Measurements from ENCODE around the gene DACT1.

The DACT1 gene

DNA sequence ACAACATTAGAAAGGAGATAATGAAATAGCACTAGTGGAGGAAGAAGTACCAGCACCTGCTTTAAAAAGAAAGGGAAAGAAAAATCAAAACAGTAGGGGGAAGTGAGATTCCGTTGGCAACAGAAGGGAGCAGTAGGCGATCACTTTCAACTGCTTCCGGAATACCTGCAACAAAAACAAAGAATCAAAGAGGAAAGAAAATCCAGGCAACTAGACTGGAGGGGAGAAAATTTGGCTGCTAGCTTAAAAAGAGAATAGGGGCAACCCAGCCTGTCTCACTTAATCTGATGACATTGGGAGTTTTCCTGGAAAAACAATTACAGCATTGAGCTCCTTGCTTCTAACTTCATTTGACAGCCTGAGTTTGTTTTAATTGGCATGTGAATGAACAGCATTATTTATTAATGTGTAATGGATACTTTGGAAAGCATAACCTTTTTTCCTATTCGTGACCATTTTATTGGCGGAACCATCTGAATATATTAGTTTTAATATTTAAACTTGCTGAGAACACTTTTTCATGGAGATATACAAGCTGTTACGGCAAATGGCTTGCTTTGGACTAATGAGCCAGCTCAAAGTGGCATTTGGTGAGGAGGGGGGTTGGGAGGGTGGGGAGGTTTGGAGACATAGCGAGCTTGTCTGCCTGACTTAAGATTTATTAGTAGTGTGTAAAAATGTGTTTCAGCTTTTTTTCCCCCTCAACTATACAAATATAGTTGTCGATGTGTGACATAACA lies 2.5 kb upstream of the DACT1 start:
- DNase-seq, result peak in 1 of 51 donors; percentile 2

DNA sequence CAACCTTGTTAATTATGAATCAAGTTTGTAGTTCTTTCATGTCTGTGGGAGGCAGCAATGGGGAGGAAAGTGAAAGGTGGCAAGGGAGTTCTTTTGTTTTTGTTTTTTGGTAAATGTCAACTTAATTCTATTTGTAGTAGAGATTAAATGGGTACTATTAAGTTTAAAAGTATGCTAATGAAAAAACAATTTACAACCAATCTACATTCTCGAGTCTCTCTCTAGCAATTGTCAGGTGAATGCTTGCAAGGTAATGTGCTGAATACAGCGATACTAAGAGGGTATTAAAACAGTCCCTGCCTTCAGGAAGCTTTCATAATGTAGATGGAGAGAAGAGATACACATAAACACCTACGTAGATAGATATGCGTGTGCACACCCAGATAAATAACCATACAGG lies 1.6 kb upstream of the DACT1 start:
- DNase-seq, result no peak

GRCh38 chr14:58637040-58637390 lies 747 bp upstream of the DACT1 start:
- DNase-seq, result peak in 19 of 51 donors; percentile 1 to 80 (median 19)

GRCh38 chr14:58638231-58639197 lies 752 bp downstream of the DACT1 start:
- DNase-seq, result peak in 21 of 51 donors; percentile 6 to 64 (median 29)

- no peak for DNase-seq
Observed at GRCh38 chr14:58639198-58639565, 1.4 kb downstream of the DACT1 start.

- DNase-seq, result peak in 26 of 51 donors; percentile 2 to 76 (median 34)
Observed at GRCh38 chr14:58639842-58640484, 2.2 kb downstream of the DACT1 start.

GRCh38 chr14:58640959-58641358 lies 3.2 kb downstream of the DACT1 start:
- DNase-seq, result no peak

DNA sequence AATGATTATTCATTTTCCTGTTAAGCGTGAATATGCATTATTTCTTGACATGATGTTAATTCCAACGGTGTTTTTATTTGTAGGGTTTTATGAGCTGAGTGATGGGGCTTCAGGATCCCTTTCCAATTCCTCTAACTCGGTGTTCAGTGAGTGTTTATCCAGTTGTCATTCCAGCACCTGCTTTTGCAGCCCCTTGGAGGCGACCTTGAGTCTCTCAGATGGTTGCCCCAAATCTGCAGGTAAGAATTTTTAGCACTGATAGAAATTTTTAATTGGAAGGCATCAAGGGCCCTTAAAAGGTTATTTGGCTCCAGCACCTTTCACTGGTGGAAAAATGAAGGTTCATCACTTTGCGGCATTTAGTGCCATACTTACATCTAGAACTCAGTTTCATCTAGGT lies 3.7 kb downstream of the DACT1 start:
- DNase-seq, result no peak

GRCh38 chr14:58643366-58643765 lies 5.6 kb downstream of the DACT1 start:
- DNase-seq, result no peak

DNA sequence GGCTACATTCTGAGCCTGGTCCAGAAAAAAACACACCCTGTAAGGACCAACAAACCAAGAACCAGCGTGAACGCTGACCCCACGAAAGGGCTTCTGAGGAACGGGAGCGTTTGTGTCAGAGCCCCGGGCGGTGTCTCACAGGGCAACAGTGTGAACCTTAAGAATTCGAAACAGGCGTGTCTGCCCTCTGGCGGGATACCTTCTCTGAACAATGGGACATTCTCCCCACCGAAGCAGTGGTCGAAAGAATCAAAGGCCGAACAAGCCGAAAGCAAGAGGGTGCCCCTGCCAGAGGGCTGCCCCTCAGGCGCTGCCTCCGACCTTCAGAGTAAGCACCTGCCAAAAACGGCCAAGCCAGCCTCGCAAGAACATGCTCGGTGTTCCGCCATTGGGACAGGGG lies 7.9 kb downstream of the DACT1 start:
- no peak for DNase-seq

DNA sequence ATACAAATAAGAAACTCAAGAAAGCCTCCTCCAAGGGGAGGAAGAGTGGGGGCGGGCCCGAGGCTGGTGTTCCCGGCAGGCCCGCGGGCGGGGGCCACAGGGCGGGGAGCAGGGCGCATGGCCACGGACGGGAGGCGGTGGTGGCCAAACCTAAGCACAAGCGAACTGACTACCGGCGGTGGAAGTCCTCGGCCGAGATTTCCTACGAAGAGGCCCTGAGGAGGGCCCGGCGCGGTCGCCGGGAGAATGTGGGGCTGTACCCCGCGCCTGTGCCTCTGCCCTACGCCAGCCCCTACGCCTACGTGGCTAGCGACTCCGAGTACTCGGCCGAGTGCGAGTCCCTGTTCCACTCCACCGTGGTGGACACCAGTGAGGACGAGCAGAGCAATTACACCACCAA lies 8.7 kb downstream of the DACT1 start:
- DNase-seq, result no peak

DNA sequence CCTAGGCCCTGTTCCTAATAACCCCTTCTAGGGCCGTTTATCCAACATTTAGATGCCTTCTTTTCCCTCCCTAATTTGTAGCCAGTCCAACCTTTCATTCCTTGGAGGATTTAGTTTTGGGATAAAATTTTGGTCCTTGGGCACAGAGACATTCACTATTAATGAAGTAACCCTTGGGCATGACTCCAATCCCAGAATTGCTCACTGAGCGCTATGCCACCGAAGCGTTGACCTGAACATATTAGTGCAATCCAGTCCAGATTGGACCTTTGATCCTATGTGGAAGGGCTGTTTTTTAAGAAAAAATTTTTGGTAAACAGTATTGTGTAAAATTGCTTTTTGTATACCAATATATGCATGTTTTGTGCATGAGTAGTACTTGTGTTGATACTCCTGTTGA lies 10.0 kb downstream of the DACT1 start:
- no peak for DNase-seq

GRCh38 chr14:58650857-58651256 lies 13.1 kb downstream of the DACT1 start:
- DNase-seq, result no peak

DNA sequence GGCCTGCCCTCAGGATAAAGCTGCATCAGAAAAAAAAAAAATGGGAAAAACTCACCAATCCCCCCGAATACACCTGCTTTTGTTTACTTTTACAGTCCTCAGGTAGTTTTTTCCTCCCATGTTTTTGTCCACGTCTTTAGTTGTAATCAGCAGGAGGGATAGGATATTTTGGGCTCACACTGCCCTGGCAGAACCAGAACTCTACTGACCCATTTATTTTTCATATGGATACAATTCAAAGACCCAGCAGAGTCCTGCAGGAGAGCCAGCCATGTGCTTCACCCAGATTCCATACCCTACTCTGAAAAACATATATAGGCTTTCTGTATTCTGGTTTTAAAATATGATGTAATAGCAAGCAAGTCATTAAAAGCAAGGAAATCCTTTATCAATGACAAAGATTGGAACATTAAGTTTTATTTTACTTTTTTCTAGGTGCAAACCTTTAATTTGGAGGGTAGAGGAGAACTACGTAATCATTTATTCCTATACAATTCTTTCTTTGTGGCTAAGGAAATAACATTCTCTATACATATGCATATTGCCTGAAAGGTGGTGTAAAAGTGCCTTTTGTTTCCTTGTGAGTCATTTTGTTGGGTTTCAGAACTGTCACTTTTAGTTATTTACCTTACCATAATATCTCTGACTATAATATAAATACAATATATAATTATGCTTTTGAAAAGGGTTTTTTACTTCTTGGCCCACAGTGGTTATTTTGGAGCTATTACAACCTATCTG lies 19.1 kb downstream of the DACT1 start:
- no peak for DNase-seq

DNA sequence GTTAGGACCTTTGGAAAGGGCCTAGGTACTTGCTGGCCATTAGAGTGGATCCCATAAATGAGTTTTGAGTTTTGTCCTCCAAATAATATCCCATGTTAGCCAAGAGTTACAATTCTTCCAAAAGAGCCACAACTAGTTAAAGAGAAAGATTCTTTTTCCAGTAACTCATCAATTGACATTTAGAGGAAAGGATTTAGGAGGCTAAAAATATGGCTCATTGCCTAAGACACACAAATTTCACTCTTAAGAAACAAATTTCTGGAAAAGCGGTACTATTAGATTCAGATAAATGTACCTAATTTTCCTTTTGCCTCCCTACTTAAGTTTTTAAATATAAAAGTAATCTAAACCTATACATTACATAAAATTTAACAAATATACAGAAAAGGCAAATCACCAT lies 21.3 kb downstream of the DACT1 start:
- DNase-seq, result no peak

GRCh38 chr14:58659846-58660245 lies 22.1 kb downstream of the DACT1 start:
- no peak for DNase-seq

- no peak for DNase-seq
Observed at GRCh38 chr14:58660407-58660806, 22.6 kb downstream of the DACT1 start.

DNA sequence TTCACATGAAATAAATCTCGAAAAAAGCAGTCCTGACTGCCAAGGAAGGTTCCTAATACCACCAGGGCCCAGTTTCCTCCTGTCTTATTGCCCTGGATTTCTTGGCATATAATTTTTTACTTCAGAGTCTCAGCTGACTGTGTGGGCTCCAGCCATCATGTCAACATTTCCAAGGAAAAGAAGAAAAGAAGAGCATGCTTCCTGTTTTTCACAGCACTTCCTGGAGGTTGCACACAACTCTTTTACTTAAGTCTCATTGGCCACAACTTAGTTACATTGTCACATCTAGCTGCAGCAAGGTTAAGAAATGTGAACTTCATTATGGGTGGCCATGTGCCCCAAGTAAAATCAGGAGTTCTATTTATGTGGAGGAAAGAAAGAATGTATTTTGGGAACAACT lies 24.3 kb downstream of the DACT1 start:
- no peak for DNase-seq

DNA sequence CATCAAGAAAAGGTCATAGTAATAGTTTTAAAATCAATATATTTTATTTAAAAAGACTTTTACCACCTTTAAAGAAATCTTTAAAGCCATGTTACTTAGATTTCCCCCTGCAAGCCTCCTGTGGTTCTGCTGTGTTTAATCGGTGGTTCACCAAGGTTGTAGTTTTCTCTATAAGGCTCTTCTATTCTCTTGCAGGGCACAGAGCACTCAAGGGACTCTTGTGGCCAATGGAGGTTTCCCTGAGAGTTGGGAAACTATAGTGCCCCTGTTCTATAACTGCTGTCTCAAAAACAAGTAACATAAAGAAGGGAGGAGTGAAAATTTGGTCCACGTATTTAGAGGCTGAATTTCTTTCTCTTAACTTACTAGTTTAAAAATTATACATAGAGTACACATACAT lies 25.0 kb downstream of the DACT1 start:
- DNase-seq, result no peak

- DNase-seq, result no peak
Observed at GRCh38 chr14:58663494-58664111, 25.8 kb downstream of the DACT1 start.

Data from hypothalamus (tissue), 51 donors.